ENCODE results near the gene ANO1. TPM values are rescaled to one million over a fixed set of nuclear protein-coding genes. Genes with fewer than 3 reads are reported as not detected.

ANO1 gene
- polyA plus RNA-seq, 3 donors = not detected

- Histone ChIP-seq H3K27ac (ENCODE audit: low read depth in 1 of 2, low read length in 2 of 2) (no peak overlapping the region), H4K20me1 (ENCODE audit: insufficient read depth, low read length) (no peaks in the 10 kb centered on the region), H3K27me3 (ENCODE audit: control insufficient read depth in 2 of 2, insufficient read depth in 2 of 2, low read length in 2 of 2) (no peaks in the 10 kb centered on the region), H3K4me2 (replicated peaks; ENCODE audit: extremely low read depth, low read length, poor library complexity, severe bottlenecking) (no peak overlapping the region), H3K4me1 (ENCODE audit: control insufficient read depth in 1 of 2, insufficient read depth in 2 of 2, low read length in 2 of 2) (peaks cover 2 to 4% of the 10 kb centered on the region in 2 donors), H3K4me3 (replicated peaks in 1 of 3; ENCODE audit: low read depth in 2 of 3, low read length in 3 of 3) (no peak overlapping the region), H2AFZ (ENCODE audit: insufficient read depth, low read depth, low read length, poor library complexity, severe bottlenecking) (no peak overlapping the region), H3K9me3 (replicated peaks in 1 of 2; ENCODE audit: control insufficient read depth in 1 of 2, insufficient read depth in 1 of 2, low read length in 2 of 2) (no peaks in the 10 kb centered on the region), H3K36me3 (replicated peaks in 1 of 2; ENCODE audit: control insufficient read depth in 1 of 2, insufficient read depth in 2 of 2, low read length in 2 of 2) (no peaks in the 10 kb centered on the region), H3K79me2 (ENCODE audit: insufficient read depth, low read length) (no peaks in the 10 kb centered on the region), H3K9ac (ENCODE audit: insufficient read depth, low read length, poor library complexity, severe bottlenecking) (no peak overlapping the region)
- Mint-ChIP-seq H3K4me1 (peaks cover 9% of the 10 kb centered on the region), H3K36me3 (no peaks in the 10 kb centered on the region), H3K27ac (no peak overlapping the region), H3K4me3 (no peak overlapping the region), H3K27me3 (ENCODE audit: low read depth in 3 of 3) (peaks cover 16 to 38% (median 26%) of the 10 kb centered on the region in 3 donors), H3K9me3 (peaks cover 0 to 3% (median 0%) of the 10 kb centered on the region in 7 donors)
- intact Hi-C loops (cut with micrococcal nuclease) = no loop called here
- 90% methylated on average over 3 of the region's 3 CpGs for WGBS (ENCODE audit: insufficient coverage)
- TF ChIP-seq CTCF (IDR thresholded peaks at IDR 0.05) = no peak
- DNase-seq = no peak
Observed at GRCh38 chr11:70226183-70226582, 148.1 kb downstream of the ANO1 start.

GRCh38 chr11:70226967-70227366 is 148.8 kb downstream of the ANO1 start:
- H2AFZ ChIP-seq (ENCODE audit: insufficient read depth, low read depth, low read length, poor library complexity, severe bottlenecking) = no peak overlapping the region
- H3K4me1 ChIP-seq (ENCODE audit: control insufficient read depth in 1 of 2, insufficient read depth in 2 of 2, low read length in 2 of 2) = peaks cover 2 to 4% of the 10 kb centered on the region in 2 donors
- H3K4me3 ChIP-seq (replicated peaks in 1 of 3; ENCODE audit: low read depth in 2 of 3, low read length in 3 of 3) = no peak overlapping the region
- no peak for DNase-seq
- no peaks in the 10 kb centered on the region for H3K36me3 ChIP-seq (replicated peaks in 1 of 2; ENCODE audit: control insufficient read depth in 1 of 2, insufficient read depth in 2 of 2, low read length in 2 of 2)
- H3K9me3 ChIP-seq (replicated peaks in 1 of 2; ENCODE audit: control insufficient read depth in 1 of 2, insufficient read depth in 1 of 2, low read length in 2 of 2) = no peaks in the 10 kb centered on the region
- Mint-ChIP-seq H3K27me3 (ENCODE audit: low read depth in 3 of 3) (peaks cover 16 to 36% (median 26%) of the 10 kb centered on the region in 3 donors), H3K4me3 (no peak overlapping the region), H3K4me1 (peaks cover 5% of the 10 kb centered on the region), H3K27ac (no peak overlapping the region), H3K9me3 (peaks cover 0 to 3% (median 0%) of the 10 kb centered on the region in 7 donors), H3K36me3 (no peaks in the 10 kb centered on the region)
- TF ChIP-seq CTCF (IDR thresholded peaks at IDR 0.05) = peak; percentile 26
- no peaks in the 10 kb centered on the region for H3K27me3 ChIP-seq (ENCODE audit: control insufficient read depth in 2 of 2, insufficient read depth in 2 of 2, low read length in 2 of 2)
- intact Hi-C loops (cut with micrococcal nuclease) = no loop called here
- H4K20me1 ChIP-seq (ENCODE audit: insufficient read depth, low read length) = no peaks in the 10 kb centered on the region
- H3K27ac ChIP-seq (ENCODE audit: low read depth in 1 of 2, low read length in 2 of 2) = no peak overlapping the region
- H3K4me2 ChIP-seq (replicated peaks; ENCODE audit: extremely low read depth, low read length, poor library complexity, severe bottlenecking) = no peak overlapping the region
- no peak overlapping the region for H3K9ac ChIP-seq (ENCODE audit: insufficient read depth, low read length, poor library complexity, severe bottlenecking)
- H3K79me2 ChIP-seq (ENCODE audit: insufficient read depth, low read length) = no peaks in the 10 kb centered on the region
- WGBS (ENCODE audit: insufficient coverage) = 58% methylated on average over 7 of the region's 9 CpGs
